Transverse colon (tissue), 4 donors: ENCODE data around the gene TRPM3. TPM values are rescaled to one million over a fixed set of nuclear protein-coding genes. Genes with fewer than 3 reads are reported as not detected.

Experiments used
- DNase-seq: peaks from one replicate; pipeline ENCODE4 v3.0.0-alpha.2; 2019
- H3K27ac ChIP-seq, 4 donors: fragments of 200-600 bp; sonication (generic); 2 replicates each; pipeline ENCODE4 v1.5.1; 2016 to 2018; ENCODE audit warnings: inconsistent platforms in 4 of 4
- H3K27me3 ChIP-seq: fragments of 200-600 bp; sonication (generic); 2 replicates; pipeline ENCODE4 v1.5.1; 2017; ENCODE audit warnings: inconsistent platforms
- H3K36me3 ChIP-seq, 4 donors: fragments of 200-600 bp; sonication (generic); 2 replicates each; pipeline ENCODE4 v1.5.1; 2017 to 2019; ENCODE audit warnings: inconsistent platforms in 4 of 4
- H3K4me1 ChIP-seq, 4 donors: fragments of 200-600 bp; sonication (generic); 2 replicates each; pipeline ENCODE4 v1.5.1; 2017 to 2020; ENCODE audit warnings: inconsistent platforms in 4 of 4
- H3K4me3 ChIP-seq, 4 donors: fragments of 200-600 bp; sonication (generic); 1 replicate in 1 of 4; 2 replicates in 3 of 4; pipeline versions ENCODE4 v1.5.1 to v1.6.1; 2017 to 2019; ENCODE audit warnings: inconsistent platforms in 4 of 4
- H3K9me3 ChIP-seq, 2 donors: fragments of 200-600 bp; sonication (generic); 2 replicates each; pipeline ENCODE4 v1.5.1; 2017 to 2019; ENCODE audit warnings: inconsistent platforms in 2 of 2
- CTCF ChIP-seq, 5 experiments: fragments of 200-600 bp in 3 of 5; fragments of 450-650 bp in 2 of 5; sonication (generic) in 3 of 5; IDR thresholded peaks; 1 replicate in 2 of 5; 2 replicates in 3 of 5; pipeline ENCODE4 v1.5.1; 2016 to 2017; ENCODE audit warnings: antibody characterized with exemption in 5 of 5, inconsistent platforms in 3 of 5, mild to moderate bottlenecking in 2 of 5, moderate library complexity in 1 of 5
- EP300 ChIP-seq: sonication (generic); formaldehyde crosslinking; IDR thresholded peaks from one replicate; pipeline ENCODE4 v1.6.1; 2017; ENCODE audit warnings: antibody characterized with exemption, low read depth
- POLR2A ChIP-seq: fragments of 450-650 bp; IDR thresholded peaks from one replicate; pipeline ENCODE4 v1.6.1; 2016; ENCODE audit warnings: antibody characterized with exemption, mild to moderate bottlenecking, moderate library complexity
- POLR2AphosphoS5 ChIP-seq, 3 donors: sonication (generic); formaldehyde crosslinking; IDR thresholded peaks; one replicate each; pipeline ENCODE4 v1.6.1; 2016; ENCODE audit warnings: antibody characterized with exemption in 3 of 3
- WGBS, 2 donors: methylation state at CpG; one replicate each; pipeline ENCODE4 v1.1.5; 2018; ENCODE audit warnings: low coverage in 1 of 2; 5-methylcytosine and 5-hydroxymethylcytosine counted together
- in situ Hi-C, 4 donors: fragments of 200-750 bp; cut with MboI; loops; one replicate each; pipeline versions ENCODE4 v1.15.0 to v1.15.1; 2017; ENCODE audit warnings: low sequenced_read_pairs in 3 of 4, low pct_ligation_motif_present in 1 of 4, low pct_unique_long_range_greater_than_20kb in 1 of 4
- intact Hi-C: fragments of 100-400 bp; cut with DNase I; formaldehyde crosslinking; loops from one replicate; pipeline ENCODE4 v1.15.1; 2023; ENCODE audit warnings: low total_unique reads
- total RNA-seq, 4 donors: library from RNA; depleted of rRNA; stranded (reverse); fragments of >200 nt; gene quantifications; one replicate each; pipeline ENCODE4 v1.1.0, GENCODE V29; 2016

The TRPM3 gene
- total RNA-seq, 4 donors from 2014 or later = 0.16 to 1.2 (median 0.32) TPM

- DNase-seq = no peak
- H3K27me3 ChIP-seq = no peaks in the 10 kb centered on the region
- intact Hi-C loops (no loop called here), in situ Hi-C loops (no loop called here)
- H3K36me3 ChIP-seq = no peaks in the 10 kb centered on the region
- no peak for TF ChIP-seq EP300
- H3K9me3 ChIP-seq = peaks cover 0 to 7% of the 10 kb centered on the region in 2 donors
- WGBS, 2 donors = 47% methylated on average over 2 of the region's 2 CpGs; no CpG with 5 or more reads in 1 of the 2 donors
- H3K4me3 ChIP-seq = no peak overlapping the region
- H3K4me1 ChIP-seq = no peaks in the 10 kb centered on the region
- no peak overlapping the region for H3K27ac ChIP-seq
Measured at GRCh38 chr9:71147368-71147767, 25.9 kb upstream of the TRPM3 start.

GRCh38 chr9:71146511-71146910 lies 25.1 kb upstream of the TRPM3 start:
- Histone ChIP-seq H3K9me3 (peaks cover 0 to 7% of the 10 kb centered on the region in 2 donors), H3K27me3 (no peaks in the 10 kb centered on the region), H3K4me3 (no peak overlapping the region), H3K27ac (no peak overlapping the region), H3K4me1 (no peaks in the 10 kb centered on the region), H3K36me3 (no peaks in the 10 kb centered on the region)
- in situ Hi-C loops (no loop called here), intact Hi-C loops (no loop called here)
- TF ChIP-seq EP300 (no peak), POLR2A (no peak), CTCF (IDR thresholded peaks at IDR 0.05) (no peak), POLR2AphosphoS5 (IDR thresholded peaks at IDR 0.05) (no peak)
- DNase-seq = no peak
- 30 to 57% methylated on average over 1 of the region's 1 CpG for WGBS, 2 donors

- no peaks in the 10 kb centered on the region for H3K27me3 ChIP-seq
- intact Hi-C loops (no loop called here), in situ Hi-C loops (no loop called here)
- WGBS, 2 donors = 35% methylated on average over 1 of the region's 1 CpG; no CpG with 5 or more reads in 1 of the 2 donors
- no peaks in the 10 kb centered on the region for H3K36me3 ChIP-seq
- no peaks in the 10 kb centered on the region for H3K4me1 ChIP-seq
- peaks cover 0 to 7% of the 10 kb centered on the region in 2 donors for H3K9me3 ChIP-seq
- no peak overlapping the region for H3K27ac ChIP-seq
- H3K4me3 ChIP-seq = no peak overlapping the region
- no peak for DNase-seq
- TF ChIP-seq EP300 (no peak), POLR2A (no peak), CTCF (IDR thresholded peaks at IDR 0.05) (no peak), POLR2AphosphoS5 (IDR thresholded peaks at IDR 0.05) (no peak)
Measured at GRCh38 chr9:71145179-71145578, 23.8 kb upstream of the TRPM3 start.

GRCh38 chr9:71144495-71144894 lies 23.1 kb upstream of the TRPM3 start:
- Histone ChIP-seq H3K9me3 (peaks cover 0 to 7% of the 10 kb centered on the region in 2 donors), H3K4me3 (no peak overlapping the region), H3K36me3 (no peaks in the 10 kb centered on the region), H3K27me3 (no peaks in the 10 kb centered on the region), H3K27ac (no peak overlapping the region), H3K4me1 (no peaks in the 10 kb centered on the region)
- TF ChIP-seq POLR2AphosphoS5 (IDR thresholded peaks at IDR 0.05) = no peak
- TF ChIP-seq POLR2A = no peak
- no peak for TF ChIP-seq EP300
- TF ChIP-seq CTCF (IDR thresholded peaks at IDR 0.05) = no peak
- in situ Hi-C loops = no loop called here
- WGBS, 2 donors = 79 to 81% methylated on average over 2 of the region's 2 CpGs
- DNase-seq = no peak
- intact Hi-C loops = no loop called here

- no peak for DNase-seq
- H3K27me3 ChIP-seq = no peaks in the 10 kb centered on the region
- H3K9me3 ChIP-seq = no peaks in the 10 kb centered on the region
- intact Hi-C loops (no loop called here), in situ Hi-C loops (no loop called here)
- H3K27ac ChIP-seq = no peak overlapping the region
- H3K4me1 ChIP-seq = no peaks in the 10 kb centered on the region
- TF ChIP-seq POLR2AphosphoS5 (IDR thresholded peaks at IDR 0.05) = no peak
- no peak for TF ChIP-seq POLR2A
- no peak for TF ChIP-seq EP300
- no peak for TF ChIP-seq CTCF (IDR thresholded peaks at IDR 0.05)
- H3K36me3 ChIP-seq = no peaks in the 10 kb centered on the region
- 89% methylated on average over 5 to 6 of the region's 6 CpGs for WGBS, 2 donors
- no peak overlapping the region for H3K4me3 ChIP-seq
Measured at GRCh38 chr9:71136696-71137095, 15.3 kb upstream of the TRPM3 start.
